Right lung (tissue), 5 donors: Measurements from ENCODE around the gene YIPF4. TPM values are rescaled to one million over a fixed set of nuclear protein-coding genes. Genes with fewer than 3 reads are reported as not detected.
"Not testable (repeated sequence)": the region's sequence is repeated elsewhere in the genome, so short reads cannot be mapped to it uniquely, and the experiment has no call there.

Source experiments
- DNase-seq, 2 donors: peaks; one replicate each; pipeline ENCODE4 v3.0.0-alpha.2; 2013
- polyA plus RNA-seq, 5 donors: library from polyadenylated mRNA; unstranded; fragments of 120-200 nt; gene quantifications; one replicate each; pipeline versions ENCODE4 v1.2.1 to v1.2.3, GENCODE V29; 2013; ENCODE audit warnings: inconsistent platforms in 1 of 5, low replicate concordance in 1 of 5; ENCODE audit not compliant: insufficient read length in 5 of 5, insufficient read depth in 1 of 5

The YIPF4 gene
- polyA plus RNA-seq, 5 donors = 43.2 to 69.8 (median 56.1) TPM

DNA sequence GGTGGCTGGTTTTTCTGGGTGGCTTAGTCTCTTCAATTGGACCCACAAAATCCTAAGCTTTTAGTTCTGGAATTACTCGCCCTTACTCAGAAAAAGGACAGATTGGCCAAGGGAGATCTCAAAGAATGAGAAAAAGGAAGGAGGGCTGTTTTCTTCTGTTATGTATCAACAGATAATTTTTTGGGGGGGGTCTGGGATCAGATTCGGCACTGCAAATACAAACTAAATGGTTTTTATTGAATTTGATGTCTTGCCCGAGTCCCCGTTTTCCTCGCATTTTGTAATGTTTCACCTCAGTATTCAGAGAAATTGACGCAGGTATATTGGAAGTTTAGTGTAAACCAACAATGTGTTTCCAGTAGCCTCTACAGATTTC lies 762 bp downstream of the YIPF4 start:
- no peak for DNase-seq

DNA sequence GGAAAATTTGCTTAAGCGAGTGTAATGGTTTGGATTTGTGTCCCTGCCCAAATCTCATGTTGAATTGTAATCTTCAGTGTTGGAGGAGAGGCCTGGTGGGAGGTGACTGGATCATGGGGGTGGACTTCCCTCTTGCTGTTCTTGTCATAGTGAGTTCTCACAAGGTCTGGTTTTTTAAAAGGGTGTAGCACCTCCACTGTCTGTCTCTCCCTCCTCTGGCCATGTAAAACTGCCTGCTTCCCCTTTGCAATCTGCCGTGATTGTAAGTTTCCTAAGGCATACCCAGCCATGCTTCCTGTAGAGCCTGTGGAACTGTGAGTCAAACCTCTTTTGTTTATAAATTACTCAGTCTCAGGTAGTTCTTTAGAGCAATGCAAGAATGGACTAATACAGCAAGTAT lies 6.6 kb downstream of the YIPF4 start:
- DNase-seq = no peak

DNA sequence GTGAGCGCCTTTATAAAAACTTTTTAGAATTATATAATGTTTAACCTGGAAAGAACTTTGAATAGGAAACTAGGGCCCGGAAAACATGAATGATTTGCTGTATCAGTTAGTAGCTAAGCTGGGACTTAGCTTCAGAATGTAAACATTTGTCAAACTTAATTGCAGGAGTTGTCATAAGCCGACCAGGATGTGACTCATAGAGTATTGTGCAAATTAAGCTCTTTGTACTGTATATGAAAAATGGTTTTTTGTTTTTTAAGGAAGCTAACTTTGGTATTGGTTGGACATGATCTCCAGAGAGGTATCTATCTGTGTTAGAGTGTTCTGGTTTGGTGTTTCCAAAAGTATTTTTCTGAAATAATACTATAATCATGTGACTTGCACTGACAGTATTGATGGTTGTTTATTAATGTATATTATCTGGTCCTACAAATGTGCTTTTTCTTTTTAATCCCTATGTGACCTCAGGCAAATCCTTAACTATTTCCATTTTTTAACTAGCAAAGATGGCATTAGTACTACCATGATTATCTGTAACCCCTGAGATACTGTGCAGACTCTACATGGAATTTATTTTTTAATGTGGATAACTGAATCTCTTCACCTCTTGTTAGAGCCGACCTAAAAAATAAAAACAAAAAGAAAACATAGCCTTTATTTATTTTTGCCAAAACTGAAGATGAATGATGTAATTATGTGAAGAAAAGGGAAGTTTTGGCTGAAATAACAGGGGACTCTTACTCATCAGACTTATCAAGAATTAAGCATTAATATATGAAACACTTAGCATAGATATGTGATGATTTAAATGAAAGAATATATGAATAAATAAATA lies 11.7 kb downstream of the YIPF4 start:
- no peak for DNase-seq

DNA sequence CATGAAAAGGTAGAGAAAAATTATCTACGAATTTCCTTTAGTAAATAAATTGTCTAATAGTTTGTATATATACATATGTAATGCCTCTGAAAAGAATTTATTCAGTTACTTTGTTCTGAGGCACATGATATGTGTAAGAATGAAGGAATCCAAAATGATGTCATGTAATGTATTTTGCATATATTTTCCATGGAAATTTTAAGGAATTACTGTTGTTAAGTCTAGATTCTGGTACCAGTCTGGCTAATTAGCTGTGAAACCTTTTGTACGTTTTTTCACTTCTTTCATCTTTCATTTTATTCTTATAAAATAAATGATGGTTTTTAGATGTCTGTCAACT lies 12.3 kb downstream of the YIPF4 start:
- DNase-seq = no peak

DNA sequence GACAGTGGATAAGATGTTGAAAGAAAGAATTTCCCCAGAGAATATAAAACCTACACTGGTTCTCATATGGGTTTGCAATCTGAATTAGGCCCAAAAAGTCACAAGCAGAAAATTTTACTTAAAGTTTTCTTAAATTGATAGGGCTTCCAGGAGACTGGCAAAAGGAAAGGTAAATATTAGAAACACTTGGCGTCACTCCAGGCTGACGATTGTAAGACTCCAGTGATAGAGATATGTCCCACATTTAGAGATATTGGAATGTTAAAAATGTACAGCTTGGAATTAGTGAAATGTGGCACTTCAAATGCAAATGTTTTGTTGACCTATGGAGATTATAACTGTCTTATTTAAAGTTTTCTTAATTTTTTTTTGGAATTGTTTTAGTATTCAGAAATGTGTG lies 14.0 kb downstream of the YIPF4 start:
- DNase-seq = no peak

DNA sequence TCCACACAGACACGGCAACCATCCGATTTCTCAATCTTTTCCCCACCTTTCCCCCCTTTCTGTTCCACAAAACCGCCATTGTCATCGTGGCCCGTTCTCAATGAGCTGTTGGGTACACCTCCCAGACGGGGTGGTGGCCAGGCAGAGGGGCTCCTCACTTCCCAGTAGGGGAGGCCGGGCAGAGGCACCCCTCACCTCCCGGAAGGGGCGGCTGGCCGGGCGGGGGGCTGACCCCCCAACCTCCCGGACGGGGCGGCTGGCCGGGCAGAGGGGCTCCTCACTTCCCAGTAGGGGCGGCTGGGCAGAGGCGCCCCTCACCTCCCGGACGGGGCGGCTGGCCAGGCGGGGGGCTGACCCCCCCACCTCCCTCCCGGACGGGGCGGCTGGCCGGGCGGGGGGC lies 15.8 kb downstream of the YIPF4 start:
- not testable (repeated sequence) for DNase-seq

DNA sequence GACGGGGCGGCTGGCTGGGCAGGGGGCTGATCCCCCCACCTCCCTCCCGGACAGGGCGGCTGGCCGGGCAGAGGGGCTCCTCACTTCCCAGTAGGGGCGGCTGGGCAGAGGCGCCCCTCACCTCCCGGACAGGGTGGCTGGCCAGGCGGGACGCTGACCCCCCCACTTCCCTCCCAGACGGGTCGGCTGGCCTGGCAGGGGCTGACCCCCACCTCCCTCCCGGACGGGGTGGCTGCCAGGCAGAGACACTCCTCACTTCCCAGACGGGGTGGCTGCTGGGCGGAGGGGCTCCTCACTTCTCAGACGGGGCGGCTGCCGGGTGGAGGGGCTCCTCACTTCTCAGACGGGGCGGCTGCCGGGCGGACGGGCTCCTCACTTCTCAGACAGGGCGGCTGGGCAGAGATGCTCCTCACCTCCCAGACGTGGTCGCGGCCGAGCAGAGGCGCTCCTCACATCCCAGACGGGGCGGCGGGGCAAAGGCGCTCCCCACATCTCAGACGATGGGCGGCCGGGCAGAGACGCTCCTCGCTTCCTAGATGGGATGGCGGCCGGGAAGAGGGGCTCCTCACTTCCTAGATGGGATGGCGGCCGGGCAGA lies 16.4 kb downstream of the YIPF4 start:
- DNase-seq = not testable (repeated sequence)

DNA sequence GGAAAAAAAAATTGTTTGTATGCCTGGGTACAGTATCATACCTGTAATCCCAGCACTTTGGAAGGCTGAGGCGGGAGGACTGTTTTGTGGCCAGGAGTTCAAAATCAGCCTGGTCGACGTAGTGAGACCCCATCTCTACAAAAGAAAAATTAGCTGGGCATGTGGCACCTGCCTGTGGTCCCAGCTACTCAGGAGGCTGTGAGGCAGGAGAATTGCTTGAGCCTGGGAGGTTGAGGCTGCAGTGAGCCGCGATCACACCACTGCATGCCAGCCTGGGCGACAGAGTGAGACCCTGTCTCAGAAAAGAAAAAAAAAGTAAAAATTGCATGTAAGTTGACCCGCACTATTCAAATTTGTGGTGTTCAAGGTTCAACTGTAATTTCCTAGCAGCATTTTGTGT lies 32.9 kb downstream of the YIPF4 start:
- DNase-seq = no peak

DNA sequence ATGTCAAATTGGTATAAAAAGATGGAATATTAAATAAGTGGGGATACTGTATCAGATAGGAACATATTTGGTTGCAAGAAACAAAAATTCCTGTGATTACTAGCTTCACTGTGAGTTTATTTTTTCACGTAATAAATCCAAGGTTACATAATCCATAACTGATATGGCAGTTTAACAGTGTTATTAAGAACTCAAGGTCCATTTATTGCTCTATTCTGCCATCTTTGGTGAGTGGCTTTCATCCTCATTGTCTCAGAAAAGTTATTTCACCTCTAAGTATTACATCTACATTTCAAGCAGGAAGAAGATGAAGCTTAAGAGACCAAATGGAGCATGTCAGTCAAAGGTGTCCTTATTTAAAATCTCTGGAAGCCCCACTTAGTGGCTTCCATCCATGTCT lies 37.2 kb downstream of the YIPF4 start:
- DNase-seq = no peak

DNA sequence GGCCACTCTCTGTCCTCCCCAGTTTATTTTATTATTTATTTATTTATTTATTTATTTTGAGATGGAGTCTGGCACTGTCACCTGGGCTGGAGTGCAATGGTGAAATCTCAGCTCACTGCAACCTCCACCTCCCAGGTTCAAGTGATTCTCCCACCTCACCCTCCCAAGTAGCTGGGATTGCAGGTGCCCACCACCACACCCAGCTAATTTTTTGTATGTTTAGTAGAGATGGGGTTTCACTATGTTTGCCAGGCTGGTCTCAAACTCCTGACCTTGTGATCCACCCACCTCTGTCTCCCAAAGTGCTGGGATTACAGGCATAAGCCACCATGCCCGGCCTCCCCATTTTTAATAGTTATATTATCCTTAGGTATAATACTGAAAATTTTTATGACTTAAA lies 51.0 kb downstream of the YIPF4 start:
- not testable (repeated sequence) for DNase-seq

DNA sequence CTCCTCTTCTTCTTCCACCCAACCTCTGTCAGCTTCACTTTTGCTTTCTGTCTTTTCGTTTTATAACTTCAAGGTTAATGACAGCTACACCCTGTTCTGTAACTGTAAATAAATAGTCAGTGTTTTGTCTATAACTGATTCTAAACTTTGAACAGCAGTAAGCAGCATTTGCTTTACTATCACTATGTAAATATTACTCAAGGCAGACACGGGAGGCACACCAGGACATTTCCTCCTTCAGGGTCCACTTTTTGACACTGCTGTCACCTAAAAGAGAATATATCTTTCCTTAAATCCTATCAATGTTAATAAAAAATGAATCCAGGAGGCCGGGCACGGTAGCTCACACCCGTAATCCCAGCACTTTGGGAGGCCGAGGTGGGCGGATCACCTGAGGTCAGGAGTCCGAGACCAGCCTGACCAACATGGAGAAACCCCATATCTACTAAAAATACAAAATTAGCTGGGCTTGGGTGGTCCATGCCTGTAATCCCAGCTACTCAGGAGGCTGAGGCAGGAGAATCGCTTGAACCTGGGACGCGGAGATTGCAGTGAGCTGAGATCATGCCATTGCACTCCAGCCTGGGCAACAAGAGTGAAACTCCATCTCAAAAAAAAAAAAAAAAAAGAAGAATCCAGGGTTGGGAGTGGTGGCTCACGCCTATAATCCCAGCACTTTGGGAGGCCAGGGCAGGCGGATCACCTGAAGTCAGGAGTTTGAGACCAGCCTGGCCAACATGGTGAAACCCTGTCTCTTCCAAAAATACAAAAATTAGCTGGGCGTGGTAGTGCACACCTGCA lies 51.7 kb downstream of the YIPF4 start:
- DNase-seq = not testable (repeated sequence)

DNA sequence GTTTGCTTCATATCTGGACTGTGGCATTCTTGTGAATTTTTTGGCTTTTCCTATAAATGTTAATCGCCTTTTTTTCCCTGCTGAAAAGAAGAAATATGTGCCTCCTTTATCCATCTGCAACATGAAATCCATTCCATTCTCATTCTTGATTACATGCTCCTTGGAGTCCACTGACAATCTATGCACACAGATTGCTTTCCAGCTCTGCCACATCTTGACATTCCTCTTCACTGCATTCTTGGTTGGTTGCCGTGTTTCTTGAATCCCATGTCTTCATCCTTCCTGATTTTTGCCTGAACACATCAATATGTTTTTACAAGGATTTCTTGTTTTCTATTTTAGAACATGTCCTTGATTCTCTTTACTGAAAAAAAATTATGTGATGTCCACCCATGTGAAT lies 52.4 kb downstream of the YIPF4 start:
- no peak for DNase-seq

DNA sequence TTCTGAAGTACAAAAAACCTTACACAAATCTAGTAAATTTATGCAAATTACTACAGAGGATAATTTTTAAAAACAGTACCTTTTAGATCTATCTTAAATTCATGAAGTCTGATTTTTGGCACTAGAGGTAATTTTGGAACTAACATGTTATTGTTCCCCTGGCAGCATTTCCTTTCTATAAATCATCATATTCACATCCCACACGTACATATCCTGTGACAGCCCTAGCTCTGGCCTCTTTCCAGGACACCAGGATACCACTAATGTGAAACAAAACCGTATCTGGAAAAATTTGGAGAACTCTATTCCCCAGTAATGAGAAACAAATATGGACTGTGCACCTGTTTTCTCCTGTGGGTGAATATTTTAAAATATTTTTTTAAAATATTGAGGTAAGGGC lies 65.1 kb downstream of the YIPF4 start:
- DNase-seq = peak in 1 of 2 donors; percentile 20

DNA sequence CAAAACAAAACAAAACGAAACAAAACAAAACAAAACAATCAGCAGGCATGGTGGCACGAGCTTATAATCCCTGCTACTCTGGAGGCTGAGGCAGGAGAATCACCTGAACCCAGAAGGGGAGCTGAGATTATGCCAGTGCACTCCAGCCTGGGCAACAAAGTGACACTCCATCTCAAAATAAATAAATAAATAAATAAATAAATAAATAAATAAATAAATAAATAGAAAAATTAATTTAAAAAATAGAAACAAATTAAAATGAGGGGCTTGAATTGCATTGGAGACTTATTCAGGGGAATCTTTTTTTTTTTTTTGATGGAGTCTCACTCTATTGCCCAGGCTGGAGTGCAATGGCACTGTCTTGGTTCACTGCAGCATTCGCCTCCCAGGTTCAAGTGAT lies 73.1 kb downstream of the YIPF4 start:
- DNase-seq = not testable (repeated sequence)

DNA sequence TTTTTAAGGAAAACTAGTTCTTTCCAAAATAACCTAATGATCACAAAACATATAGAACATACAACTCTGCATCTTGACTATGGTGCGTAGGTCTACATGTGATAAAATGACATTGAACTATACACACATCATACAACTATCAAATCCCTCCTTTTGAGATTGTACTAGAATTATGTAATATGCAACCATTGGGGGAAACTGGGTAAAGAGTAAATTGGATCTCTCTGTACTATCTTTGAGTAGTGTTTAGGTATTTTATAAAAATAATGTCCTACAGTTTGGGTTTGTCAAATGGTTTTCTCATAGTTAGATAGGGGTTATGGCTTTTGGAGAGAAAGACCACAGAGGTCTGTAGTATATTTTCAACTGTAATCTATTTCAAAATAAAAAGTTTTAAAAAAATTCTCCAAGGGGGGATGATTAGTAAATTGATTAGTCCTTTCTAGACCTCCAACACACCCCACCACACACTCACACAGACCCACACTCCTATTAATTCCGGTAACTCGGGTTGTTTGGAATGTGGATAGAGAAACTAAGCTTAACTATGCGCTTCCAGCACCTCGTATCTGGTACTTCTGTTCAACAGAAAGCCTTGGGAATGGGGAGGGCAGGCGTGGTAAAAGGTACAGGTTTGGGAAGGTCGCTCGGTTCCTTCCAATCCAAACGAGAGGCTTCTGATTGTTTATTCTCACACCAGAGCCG lies 78.4 kb downstream of the YIPF4 start:
- no peak for DNase-seq

DNA sequence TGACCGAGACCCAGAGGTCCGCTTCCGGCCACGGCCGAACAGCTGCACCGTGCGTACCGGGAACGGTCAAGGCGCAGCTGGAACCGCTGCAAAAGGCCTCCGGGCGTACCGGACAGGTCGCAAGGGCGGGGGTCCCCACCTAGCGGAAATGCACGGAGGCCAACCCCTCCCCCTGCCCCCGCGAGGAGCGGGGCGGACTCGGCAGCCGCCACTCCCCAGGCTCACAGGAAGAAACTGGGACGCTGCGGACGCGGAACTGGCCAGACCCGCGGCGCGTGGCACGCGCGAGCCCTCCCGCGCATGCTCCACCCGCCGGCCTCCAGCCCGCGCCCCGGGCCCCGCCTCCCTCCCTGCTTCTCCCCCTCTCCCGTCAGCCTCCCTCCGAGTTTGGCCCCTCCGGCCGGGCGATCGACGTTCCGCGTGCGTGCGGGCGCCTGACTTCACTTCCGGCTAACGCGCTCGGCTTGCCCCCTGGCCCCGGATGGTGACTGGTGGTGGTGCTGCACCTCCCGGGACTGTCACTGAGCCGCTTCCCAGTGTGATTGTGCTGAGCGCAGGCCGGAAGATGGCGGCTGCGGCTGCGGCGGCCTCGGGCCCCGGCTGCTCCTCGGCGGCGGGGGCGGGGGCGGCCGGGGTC lies 79.1 kb downstream of the YIPF4 start, which contains the start of gene BIRC6:
BIRC6 (plus strand) TSS at position 343 of the 637 bp plus-strand sequence; CDS start at position 482, 139 bp downstream.
- DNase-seq = peak; percentile 95 to 96

DNA sequence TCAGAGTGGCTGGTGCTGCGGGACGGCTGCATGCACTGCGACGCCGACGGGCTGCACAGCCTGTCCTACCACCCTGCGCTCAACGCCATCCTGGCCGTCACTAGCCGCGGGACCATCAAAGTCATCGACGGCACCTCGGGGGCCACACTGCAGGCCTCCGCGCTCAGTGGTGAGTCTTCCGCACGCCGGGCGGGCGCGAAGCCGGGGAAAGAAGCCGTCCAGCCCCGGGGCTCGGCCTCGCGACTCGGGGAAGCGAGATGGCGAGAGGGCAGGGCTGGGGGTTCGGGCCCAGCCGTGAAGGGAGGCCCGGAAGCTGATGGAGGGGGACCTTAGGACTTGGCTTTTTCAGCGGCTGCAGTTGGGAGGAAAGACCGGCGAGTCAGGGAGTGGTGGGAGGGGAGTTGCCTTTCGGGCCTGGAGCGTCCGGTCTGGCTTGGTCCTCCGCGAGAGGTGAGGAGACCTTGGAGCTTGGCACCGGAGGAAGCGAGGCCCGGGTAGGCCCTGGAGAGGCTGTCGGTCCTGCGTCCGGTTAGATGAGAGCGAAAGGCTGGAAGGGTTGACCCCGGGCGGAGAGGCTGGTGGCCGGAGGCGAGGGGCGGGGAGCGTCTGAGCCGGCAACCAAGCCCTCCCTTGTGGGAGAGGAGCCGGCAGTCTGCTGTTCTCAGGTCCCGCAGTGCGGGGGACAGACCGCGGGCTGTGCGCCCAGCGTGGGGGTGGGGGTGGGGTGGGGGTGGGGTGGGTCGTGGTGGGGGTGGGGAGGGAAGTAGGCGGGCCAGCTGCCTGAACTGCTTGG lies 79.8 kb downstream of the YIPF4 start:
- peak; percentile 31 to 63 for DNase-seq

DNA sequence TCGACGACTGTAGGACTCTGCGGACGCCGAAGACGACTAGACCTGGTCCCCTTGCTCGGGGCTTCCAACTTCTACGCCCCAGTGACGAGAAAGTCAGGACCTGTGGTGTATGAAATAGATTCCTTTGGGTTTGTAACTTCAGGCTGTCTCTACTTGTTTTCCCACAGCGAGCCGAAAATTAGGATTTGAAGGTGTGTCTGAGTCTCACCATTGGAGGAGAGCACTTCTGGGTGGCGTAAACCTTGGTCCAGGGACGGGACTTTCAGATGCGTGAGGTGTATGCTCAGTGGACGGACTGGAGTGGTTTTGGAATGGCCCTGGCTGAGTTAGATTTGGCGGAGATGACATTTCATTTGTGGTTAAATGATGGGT lies 80.4 kb downstream of the YIPF4 start:
- DNase-seq = peak in 1 of 2 donors; percentile 17

DNA sequence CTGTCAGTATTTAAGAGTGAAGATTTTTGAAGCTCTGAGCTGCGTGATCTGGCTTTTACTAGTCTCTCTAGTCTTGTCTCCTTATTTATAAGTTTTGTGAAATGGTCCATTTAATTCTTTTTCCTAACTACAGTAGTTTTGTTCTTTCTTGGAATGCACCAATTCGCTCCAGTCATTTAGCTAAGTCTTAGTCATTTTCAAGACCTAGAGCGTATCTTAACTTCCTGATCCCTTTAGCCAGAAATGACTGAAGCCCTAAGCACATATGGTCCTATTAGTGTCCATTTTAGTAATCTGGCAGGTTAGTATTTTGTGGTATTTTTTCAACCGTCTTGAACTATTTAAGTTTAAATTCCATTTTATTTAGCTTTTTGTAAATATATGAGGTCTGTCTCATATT lies 82.7 kb downstream of the YIPF4 start:
- no peak for DNase-seq

DNA sequence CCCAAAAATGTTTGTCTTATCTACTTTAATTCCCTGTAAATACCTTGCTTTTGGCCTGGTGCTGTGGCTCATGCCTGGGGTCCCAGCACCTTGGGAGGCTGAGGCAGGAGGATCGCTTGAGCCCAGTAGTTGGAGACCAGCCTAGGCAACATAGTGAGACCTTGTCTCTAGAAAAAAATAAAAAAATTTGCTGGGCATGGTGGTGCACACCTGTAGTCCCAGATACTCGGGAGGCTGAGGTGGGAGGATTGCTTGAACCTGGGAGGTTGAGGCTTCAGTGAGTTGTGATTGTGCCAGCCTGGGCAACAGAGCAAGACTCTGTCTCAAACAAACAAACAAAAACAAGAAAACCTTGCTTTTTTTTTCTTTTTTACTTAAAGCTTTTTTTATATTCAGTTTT lies 85.3 kb downstream of the YIPF4 start:
- not testable (repeated sequence) for DNase-seq

DNA sequence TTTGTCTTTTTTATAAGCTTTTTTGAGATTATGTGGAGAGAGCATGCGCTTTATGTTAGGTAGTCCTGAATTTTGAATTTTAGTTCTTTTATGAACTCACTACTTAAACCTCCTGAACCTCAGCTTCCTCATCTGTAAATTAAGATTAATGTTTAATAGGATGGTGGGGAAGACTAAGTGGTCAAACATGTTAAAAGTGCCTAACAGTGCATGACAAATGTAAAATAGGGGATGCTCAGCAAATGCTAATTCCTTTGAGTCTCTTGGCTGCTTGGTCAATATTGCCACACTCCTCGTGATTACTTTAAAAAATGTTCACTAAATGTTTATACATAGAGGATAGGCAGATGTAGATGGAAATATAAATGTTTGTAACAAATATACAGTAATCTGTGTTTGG lies 85.9 kb downstream of the YIPF4 start:
- DNase-seq = no peak
